T-helper 1 cell (primary cell): ENCODE data around the gene GOLIM4.
A peak's percentile ranks its signal among the peaks of the same experiment; 100 is the strongest.
"Not testable (repeated sequence)": the region's sequence is repeated elsewhere in the genome, so short reads cannot be mapped to it uniquely, and the experiment has no call there.

ENCODE experiments used
- DNase-seq, 5 donors: peaks; one replicate each; pipeline ENCODE4 v3.0.0-alpha.2; 2012 to 2020

The GOLIM4 gene

DNA sequence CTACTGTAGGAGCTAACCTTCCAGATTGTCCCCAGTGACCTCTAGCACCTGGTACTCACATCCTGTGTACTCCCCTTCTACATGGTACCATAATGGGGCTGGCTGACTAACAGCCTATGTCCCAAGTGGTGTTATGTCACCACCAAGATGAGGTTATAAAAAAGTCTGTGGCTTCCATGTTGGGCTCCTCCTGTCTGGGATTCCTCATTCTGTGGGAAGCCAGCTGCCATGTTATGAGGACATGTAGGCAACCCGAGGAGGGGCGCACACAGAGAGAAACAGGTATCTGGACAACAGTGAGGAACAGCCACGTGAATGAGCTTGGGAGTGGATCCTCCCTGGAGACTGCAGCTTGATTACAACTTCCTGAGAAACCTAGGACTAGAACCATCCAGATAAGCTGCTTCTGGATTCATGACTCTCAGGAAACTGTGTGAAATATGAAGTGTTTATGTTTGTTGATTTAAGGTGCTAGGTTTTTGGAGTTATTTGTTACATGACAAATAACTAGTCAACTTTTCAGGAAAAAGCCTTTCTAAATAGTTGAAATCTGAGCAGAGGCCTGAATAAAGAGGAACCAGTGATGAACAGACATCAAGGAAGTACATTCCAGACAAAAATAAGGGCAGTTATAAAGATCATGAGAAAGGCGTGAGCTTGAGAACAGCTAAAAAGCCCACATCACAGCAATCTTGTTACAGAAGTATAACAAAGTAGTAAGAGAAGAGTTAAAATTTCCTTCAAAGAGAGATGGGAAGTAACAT is 21.7 kb downstream of the GOLIM4 start:
- no peak for DNase-seq

GRCh38 chr3:168072323-168072650 is 23.4 kb downstream of the GOLIM4 start:
- DNase-seq, result no peak

- DNase-seq, result no peak
Measured at GRCh38 chr3:168071591-168072322, 24.0 kb downstream of the GOLIM4 start.

- DNase-seq, result no peak
Measured at GRCh38 chr3:168070919-168071318, 24.8 kb downstream of the GOLIM4 start.

DNA sequence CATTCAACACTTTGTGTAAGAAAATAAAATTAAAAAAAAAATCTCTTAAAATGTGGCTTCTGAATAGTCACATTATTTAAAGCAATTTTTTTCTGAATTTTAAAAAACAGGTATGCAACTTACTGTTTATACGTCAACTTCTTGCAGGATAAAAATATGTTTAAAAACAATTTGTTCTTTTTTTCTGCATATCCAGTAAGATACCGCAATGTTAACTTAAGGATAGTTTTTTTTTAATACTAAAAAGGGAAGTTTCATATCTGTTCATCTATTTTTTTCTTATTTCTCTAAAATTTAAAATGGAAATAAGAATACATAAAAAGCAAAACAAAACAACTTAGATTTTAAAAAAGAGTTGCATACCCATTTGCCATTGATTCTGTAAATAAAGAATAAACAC is 27.4 kb downstream of the GOLIM4 start:
- DNase-seq, result no peak

DNA sequence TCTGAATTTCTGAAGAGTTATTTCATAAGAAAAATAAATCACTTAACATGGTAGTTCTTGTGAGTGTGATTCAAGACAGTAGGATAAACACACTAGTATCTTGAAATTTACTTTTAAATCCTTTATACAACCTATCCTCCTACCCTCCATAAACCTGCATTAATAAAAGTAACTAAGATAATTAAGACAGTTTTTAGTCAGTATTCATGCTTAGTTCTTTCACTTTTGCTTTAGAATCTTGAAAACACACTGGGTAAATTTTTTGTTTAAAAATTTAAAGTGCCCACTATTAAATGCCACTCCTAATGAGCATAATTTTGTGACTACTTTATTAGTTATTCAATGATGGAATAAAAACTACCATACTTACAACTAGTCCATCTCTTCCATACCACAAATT is 28.8 kb downstream of the GOLIM4 start:
- DNase-seq, result no peak

DNA sequence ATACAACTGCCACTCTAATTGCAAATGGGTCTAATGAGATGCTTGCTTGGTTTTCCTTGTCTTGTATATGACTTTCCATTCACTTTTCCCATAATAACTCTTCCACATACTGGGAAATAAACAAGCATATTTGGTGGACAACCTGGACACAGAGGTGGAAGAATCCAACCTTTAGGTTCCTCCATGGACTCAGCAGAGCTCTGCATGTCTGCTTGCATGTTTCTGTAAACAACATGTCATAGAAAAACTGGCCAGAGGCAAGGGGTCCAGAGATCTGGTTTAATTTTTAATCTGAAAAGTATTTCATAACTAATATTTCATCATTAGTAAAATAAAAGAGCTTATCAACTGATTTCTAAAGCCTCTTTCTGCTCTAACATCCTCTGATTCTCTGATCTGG is 30.2 kb downstream of the GOLIM4 start:
- no peak for DNase-seq

DNA sequence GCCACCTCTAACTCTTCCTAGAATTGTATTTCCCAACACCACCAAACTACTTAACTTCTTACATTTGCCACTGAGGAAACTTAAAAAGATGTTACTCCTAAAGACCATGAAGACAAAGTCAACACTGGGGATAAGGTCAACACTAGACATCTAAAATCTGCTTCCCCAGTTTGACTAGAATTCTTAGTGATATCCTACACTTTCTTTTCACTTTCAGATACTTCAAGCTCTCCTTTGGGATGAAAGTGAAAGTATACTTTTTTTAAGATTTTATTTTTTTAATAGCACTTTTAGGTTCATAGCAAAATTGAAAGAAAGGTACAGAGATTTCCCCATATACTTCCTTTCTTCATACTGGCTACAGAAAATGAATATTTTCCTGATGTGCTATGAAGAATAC is 32.6 kb downstream of the GOLIM4 start:
- DNase-seq, result no peak

GRCh38 chr3:168062679-168063078 is 33.0 kb downstream of the GOLIM4 start:
- DNase-seq, result no peak

DNA sequence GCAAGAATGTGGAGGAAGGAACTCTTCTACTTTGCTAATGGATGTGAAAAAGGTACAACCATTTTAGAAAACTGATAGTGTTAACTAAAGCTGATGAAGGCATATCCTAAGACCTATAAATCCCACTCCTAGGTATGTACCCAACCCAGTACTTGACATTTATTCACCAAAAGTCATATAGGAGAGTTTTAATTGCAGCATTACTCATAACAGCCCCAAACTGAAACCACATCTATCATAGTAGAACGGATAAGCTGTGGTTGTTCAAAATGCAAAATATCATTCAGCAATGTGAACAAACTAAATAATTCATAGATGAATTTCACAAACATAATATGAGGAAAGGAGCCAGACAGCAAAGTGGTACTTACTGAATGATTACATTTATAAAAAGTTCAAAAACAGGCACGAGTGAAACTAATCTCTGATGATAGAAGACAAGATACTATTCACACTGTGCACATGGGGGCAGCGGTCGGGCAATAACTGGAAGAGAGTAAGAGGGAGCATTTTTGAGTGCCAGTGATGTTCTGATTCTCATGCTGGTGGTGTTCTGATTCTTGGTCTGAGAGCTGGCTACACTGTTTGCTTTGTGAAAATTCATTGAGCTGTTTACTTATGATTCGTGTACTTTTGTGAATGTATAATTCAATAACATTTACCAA is 34.3 kb downstream of the GOLIM4 start:
- peak in 1 of 5 donors; percentile 37 for DNase-seq

GRCh38 chr3:168060317-168060716 is 35.4 kb downstream of the GOLIM4 start:
- no peak for DNase-seq

GRCh38 chr3:168058481-168058880 is 37.2 kb downstream of the GOLIM4 start:
- no peak for DNase-seq

- not testable (repeated sequence) for DNase-seq
Measured at GRCh38 chr3:168056398-168057230, 39.1 kb downstream of the GOLIM4 start.

DNA sequence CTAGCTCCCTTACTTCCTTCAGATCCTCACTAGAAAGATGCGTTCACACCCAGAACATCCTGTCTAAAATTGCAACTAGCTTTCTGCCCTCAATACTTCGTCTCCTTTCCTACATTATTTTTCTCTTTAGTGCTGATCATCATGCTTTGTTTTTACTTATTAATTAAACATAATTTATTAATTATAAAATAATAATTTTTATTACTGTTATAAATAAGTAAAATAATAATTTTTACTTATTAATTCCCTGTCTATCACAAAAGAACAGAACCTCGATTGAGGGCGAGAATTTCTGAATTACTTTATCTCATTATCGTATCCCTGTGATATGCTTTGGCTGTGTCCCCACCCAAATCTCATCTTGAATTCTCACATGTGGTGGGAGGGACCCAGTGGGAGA is 41.3 kb downstream of the GOLIM4 start:
- no peak for DNase-seq

DNA sequence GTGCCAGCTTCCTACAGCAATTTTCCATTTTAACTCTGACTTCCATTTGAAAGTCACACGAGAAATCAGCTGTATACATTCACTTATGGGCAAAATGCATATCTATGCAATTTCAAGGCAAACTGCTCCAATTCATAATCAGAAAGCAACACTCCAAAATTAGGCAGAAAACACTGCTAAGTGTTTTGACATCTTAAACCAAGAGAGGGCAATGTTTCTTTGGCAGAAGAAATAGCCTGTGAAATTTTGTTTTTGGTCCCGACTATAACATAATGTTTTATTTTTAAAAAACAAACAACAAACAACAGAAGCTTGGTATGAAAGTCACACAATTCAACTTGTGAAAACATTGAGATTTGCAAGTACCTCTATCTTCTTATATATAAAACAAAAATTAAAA is 42.6 kb downstream of the GOLIM4 start:
- DNase-seq, result no peak

GRCh38 chr3:168052515-168052914 is 43.2 kb downstream of the GOLIM4 start:
- DNase-seq, result no peak

DNA sequence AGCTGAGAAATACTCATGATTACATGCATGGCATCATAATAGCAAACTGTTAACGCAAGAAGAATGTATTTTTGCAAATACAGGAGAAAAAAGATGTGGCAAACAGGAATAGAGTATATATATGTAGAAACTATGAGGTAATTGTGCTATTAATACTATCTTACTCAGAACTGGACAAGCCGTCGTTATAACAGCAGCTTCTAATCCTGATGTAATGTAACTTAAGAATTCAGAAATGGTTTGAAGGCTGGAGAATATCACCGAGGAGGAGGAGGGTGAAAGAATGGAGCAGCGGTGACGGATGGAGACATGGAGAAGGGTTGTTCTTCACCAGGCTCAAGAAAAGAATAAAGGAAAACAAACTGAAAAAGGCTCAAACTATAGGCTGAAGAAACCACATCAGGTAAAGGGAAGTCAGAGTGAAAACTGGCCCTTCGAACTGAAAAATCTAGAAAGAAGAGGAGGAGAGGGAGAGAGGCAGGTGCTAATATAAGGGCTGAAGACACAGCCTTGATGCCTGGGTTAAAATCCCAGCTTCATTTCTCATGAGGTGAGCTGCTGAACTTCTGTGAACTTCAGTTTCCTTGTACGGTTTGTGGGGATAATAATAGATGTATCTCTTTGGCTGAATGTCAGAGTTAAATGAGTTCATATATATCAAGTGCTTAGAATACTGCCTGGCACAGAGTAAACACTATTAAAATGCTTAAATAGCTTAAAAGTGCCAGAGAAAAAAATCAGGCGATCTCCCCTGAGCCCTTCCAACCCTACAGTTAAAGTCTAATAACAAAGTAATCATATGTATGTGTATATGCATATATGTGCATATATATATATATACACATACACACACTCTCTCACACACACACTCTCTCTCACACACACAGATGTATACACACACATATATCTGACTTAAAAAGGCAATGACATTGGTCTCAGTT is 43.9 kb downstream of the GOLIM4 start:
- DNase-seq, result no peak

GRCh38 chr3:168051070-168051469 is 44.7 kb downstream of the GOLIM4 start:
- DNase-seq, result no peak

DNA sequence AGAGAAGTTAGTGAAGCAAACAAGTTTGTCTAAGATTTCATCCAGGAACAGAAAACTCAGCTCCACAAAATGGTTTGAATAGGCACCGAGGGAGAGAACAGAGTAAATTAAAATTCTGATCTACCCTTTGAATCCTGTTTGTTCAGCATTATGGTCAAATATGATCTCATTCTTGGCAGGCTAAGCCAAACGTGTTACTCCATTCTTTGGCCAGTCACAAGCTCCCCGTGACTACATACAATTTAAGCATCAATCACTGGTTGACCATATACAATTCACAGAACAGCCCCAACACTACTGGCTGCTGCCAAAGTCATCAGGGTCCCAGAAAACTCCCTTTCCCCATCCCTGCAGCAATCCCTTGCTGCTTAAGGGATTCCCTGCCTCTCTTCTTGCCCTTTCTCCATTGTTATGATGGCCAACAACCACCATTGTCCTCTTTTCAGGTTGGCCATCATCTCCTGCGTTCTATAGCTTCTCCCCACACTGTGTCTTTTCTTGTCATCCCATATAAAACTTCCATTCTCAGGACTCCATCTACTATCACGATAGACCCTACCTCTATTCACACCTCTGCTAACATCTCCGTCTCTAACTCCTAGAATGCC is 46.3 kb downstream of the GOLIM4 start:
- no peak for DNase-seq

DNA sequence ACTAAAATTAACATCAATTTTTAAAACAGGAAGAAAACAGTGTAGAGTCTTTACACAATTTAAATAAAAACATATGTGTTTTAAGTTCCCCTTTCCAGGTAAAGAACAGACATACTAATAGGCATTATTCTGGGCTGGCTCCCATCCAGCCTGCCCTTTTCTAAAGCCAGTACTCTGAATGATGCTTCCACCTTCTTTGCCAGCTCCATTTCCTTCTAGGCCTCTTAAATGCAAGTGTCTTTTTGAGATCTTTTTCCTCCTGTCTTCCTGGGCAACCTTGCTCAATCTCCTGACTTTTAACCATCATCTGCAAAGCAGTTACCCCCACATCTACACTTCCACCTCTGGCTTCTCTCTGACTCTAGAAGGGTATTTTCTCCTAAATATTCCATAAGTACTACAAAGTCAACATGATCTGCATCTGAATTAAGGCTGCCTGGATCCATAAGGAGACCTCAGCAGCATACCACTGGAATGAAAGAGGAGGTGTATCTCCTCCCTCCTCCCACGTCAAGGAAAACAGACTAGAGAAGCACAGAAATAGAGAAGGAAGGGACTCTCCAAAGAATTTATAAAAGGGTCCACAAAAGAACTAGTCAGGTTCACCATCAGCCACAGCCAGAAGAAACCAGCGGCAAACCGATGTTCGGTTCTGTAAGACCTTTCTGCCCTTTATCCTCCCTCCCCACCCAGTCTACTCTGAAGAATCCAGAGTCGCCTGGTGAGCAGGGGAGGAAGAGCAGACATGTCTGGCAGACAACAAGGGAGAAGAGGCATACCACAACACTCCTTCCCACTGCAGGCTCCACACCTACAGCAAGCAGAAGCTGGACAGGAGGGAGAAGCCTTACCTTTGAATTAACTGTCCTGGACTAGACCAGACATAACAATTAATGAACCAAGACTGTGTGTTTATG is 47.1 kb downstream of the GOLIM4 start:
- no peak for DNase-seq
